MM.1S (cell line): ENCODE measurements around the gene OR5M8.
A peak's percentile ranks its signal among the peaks of the same experiment; 100 is the strongest.

Experiments
- DNase-seq: peaks from one replicate; pipeline ENCODE4 v3.0.0-alpha.2; 2015
- H2AFZ ChIP-seq: fragments of 300-600 bp; sonication (generic); 2 replicates; pipeline ENCODE4 v1.6.0; 2016; ENCODE audit warnings: antibody characterized with exemption, low read length
- H3F3A ChIP-seq: fragments of 300-600 bp; sonication (generic); 2 replicates; pipeline ENCODE4 v1.6.1; 2016; ENCODE audit warnings: mild to moderate bottlenecking, antibody characterized with exemption, low read length, moderate library complexity, mixed read lengths; ENCODE audit not compliant: insufficient read depth
- H3K27ac ChIP-seq: fragments of 300-600 bp; sonication (generic); 2 replicates; pipeline ENCODE4 v1.5.1; 2016; ENCODE audit warnings: mild to moderate bottlenecking, low read length
- H3K27me3 ChIP-seq: fragments of 300-600 bp; sonication (generic); replicated peaks from 2 replicates; pipeline ENCODE4 v1.6.0; 2016; ENCODE audit warnings: low read length; ENCODE audit not compliant: insufficient read depth
- H3K36me3 ChIP-seq: fragments of 300-600 bp; sonication (generic); replicated peaks from 2 replicates; pipeline ENCODE4 v1.6.1; 2016; ENCODE audit warnings: mild to moderate bottlenecking, low read length, mixed read lengths; ENCODE audit not compliant: insufficient read depth
- H3K4me1 ChIP-seq: fragments of 300-600 bp; sonication (generic); 2 replicates; pipeline ENCODE4 v1.6.1; 2016; ENCODE audit warnings: low read length, mixed read lengths
- H3K4me2 ChIP-seq: fragments of 300-600 bp; sonication (generic); 2 replicates; pipeline ENCODE4 v1.6.0; 2016; ENCODE audit warnings: low read depth, low read length
- H3K4me3 ChIP-seq: fragments of 300-600 bp; sonication (generic); 2 replicates; pipeline ENCODE4 v1.5.1; 2016; ENCODE audit warnings: low read length, mixed read lengths
- H3K79me2 ChIP-seq: fragments of 300-600 bp; sonication (generic); 2 replicates; pipeline ENCODE4 v1.6.1; 2016; ENCODE audit warnings: mixed run types, low read length, mixed read lengths
- H3K9ac ChIP-seq: fragments of 300-600 bp; sonication (generic); 2 replicates; pipeline ENCODE4 v1.6.1; 2016; ENCODE audit warnings: low read length, mixed read lengths
- H3K9me2 ChIP-seq: fragments of 300-600 bp; sonication (generic); replicated peaks from 2 replicates; pipeline ENCODE4 v1.6.1; 2016; ENCODE audit warnings: mild to moderate bottlenecking, low read length, mixed read lengths; ENCODE audit not compliant: insufficient read depth
- H3K9me3 ChIP-seq: fragments of 300-600 bp; sonication (generic); replicated peaks from 2 replicates; pipeline ENCODE4 v1.6.1; 2016; ENCODE audit warnings: mild to moderate bottlenecking, low read length, mixed read lengths; ENCODE audit not compliant: insufficient read depth
- H4K20me1 ChIP-seq: fragments of 300-600 bp; sonication (generic); 2 replicates; pipeline ENCODE4 v1.6.1; 2016; ENCODE audit warnings: mild to moderate bottlenecking, low read length, moderate library complexity, mixed read lengths; ENCODE audit not compliant: insufficient read depth
- CTCF ChIP-seq: fragments of 300-600 bp; sonication (generic); IDR thresholded peaks from 2 replicates; pipeline ENCODE4 v1.5.1; 2016; ENCODE audit warnings: antibody characterized with exemption, low read length, mixed read lengths
- EZH2 ChIP-seq: fragments of 300-600 bp; sonication (generic); optimal IDR thresholded peaks from 2 replicates; pipeline ENCODE3; 2017; ENCODE audit warnings: low read depth, mild to moderate bottlenecking, antibody characterized with exemption, low read length, mixed read lengths
- EZH2phosphoT487 ChIP-seq: fragments of 300-600 bp; sonication (generic); IDR thresholded peaks from 2 replicates; pipeline ENCODE4 v1.6.1; 2018; ENCODE audit warnings: antibody characterized with exemption, low read length

OR5M8 gene

GRCh38 chr11:56522008-56522407 lies 30.8 kb upstream of the OR5M8 start:
- TF ChIP-seq EZH2 (no peak), CTCF (peak; percentile 18), EZH2phosphoT487 (no peak)

GRCh38 chr11:56513280-56513679 lies 22.1 kb upstream of the OR5M8 start:
- TF ChIP-seq EZH2phosphoT487 (no peak), CTCF (no peak), EZH2 (no peak)
- Histone ChIP-seq H3K9ac (no peak overlapping the region), H4K20me1 (no peaks in the 10 kb centered on the region), H3K36me3 (no peaks in the 10 kb centered on the region), H2AFZ (no peak overlapping the region), H3K4me1 (no peaks in the 10 kb centered on the region), H3K79me2 (no peaks in the 10 kb centered on the region), H3K27me3 (no peaks in the 10 kb centered on the region), H3F3A (no peaks in the 10 kb centered on the region), H3K4me3 (no peak overlapping the region), H3K9me2 (no peaks in the 10 kb centered on the region), H3K9me3 (no peaks in the 10 kb centered on the region), H3K4me2 (no peak overlapping the region), H3K27ac (no peak overlapping the region)
- DNase-seq, result no peak

More at GRCh38 chr11:56522008-56522407, 30.8 kb upstream of the OR5M8 start:
- Histone ChIP-seq H3F3A (no peaks in the 10 kb centered on the region), H3K27me3 (no peaks in the 10 kb centered on the region), H3K27ac (no peak overlapping the region), H3K79me2 (no peaks in the 10 kb centered on the region), H3K9ac (no peak overlapping the region), H3K4me3 (no peak overlapping the region), H3K36me3 (no peaks in the 10 kb centered on the region), H4K20me1 (no peaks in the 10 kb centered on the region), H3K9me3 (no peaks in the 10 kb centered on the region), H2AFZ (no peak overlapping the region), H3K9me2 (no peaks in the 10 kb centered on the region), H3K4me1 (no peaks in the 10 kb centered on the region), H3K4me2 (no peak overlapping the region)
- DNase-seq, result no peak

GRCh38 chr11:56509439-56509838 lies 18.3 kb upstream of the OR5M8 start:
- Histone ChIP-seq H3K9ac (no peak overlapping the region), H3F3A (no peaks in the 10 kb centered on the region), H2AFZ (no peak overlapping the region), H3K36me3 (no peaks in the 10 kb centered on the region), H3K9me3 (no peaks in the 10 kb centered on the region), H3K27ac (no peak overlapping the region), H3K79me2 (no peaks in the 10 kb centered on the region), H3K4me1 (no peaks in the 10 kb centered on the region), H3K4me2 (no peak overlapping the region), H3K4me3 (no peak overlapping the region), H4K20me1 (no peaks in the 10 kb centered on the region), H3K9me2 (no peaks in the 10 kb centered on the region), H3K27me3 (no peaks in the 10 kb centered on the region)
- no peak for DNase-seq
- TF ChIP-seq EZH2phosphoT487 (no peak), EZH2 (no peak), CTCF (no peak)
